GF-D8 (cell line): Measurements from ENCODE around the gene ANKUB1.
A peak's percentile ranks its signal among the peaks of the same experiment; 100 is the strongest.

ENCODE experiments used
- DNase-seq: peaks from one replicate; lab custom pipeline; 2025; lab: John Stamatoyannopoulos, UW

The ANKUB1 gene

GRCh38 chr3:149808209-149808829, 16.0 kb upstream of the ANKUB1 start:
- DNase-seq: peak; percentile 17

- no peak for DNase-seq
Measured at GRCh38 chr3:149806171-149806778, 13.9 kb upstream of the ANKUB1 start.

- DNase-seq: no peak
Measured at GRCh38 chr3:149801639-149802038, 9.3 kb upstream of the ANKUB1 start.

- no peak for DNase-seq
Measured at GRCh38 chr3:149801195-149801594, 8.8 kb upstream of the ANKUB1 start.

GRCh38 chr3:149800693-149801092, 8.3 kb upstream of the ANKUB1 start:
- no peak for DNase-seq

- DNase-seq: no peak
Measured at GRCh38 chr3:149796026-149796425, 3.7 kb upstream of the ANKUB1 start.

GRCh38 chr3:149790698-149791097, 1.7 kb downstream of the ANKUB1 start:
- DNase-seq: no peak

GRCh38 chr3:149790268-149790667, 2.1 kb downstream of the ANKUB1 start:
- DNase-seq: no peak

GRCh38 chr3:149784064-149784704, 8.2 kb downstream of the ANKUB1 start:
- no peak for DNase-seq

GRCh38 chr3:149783576-149783975, 8.8 kb downstream of the ANKUB1 start:
- DNase-seq: peak; percentile 30

GRCh38 chr3:149781741-149782140, 10.6 kb downstream of the ANKUB1 start:
- DNase-seq: no peak

GRCh38 chr3:149781211-149781610, 11.1 kb downstream of the ANKUB1 start:
- DNase-seq: no peak

GRCh38 chr3:149777414-149778214, 14.7 kb downstream of the ANKUB1 start:
- DNase-seq: no peak

- no peak for DNase-seq
Measured at GRCh38 chr3:149776170-149776569, 16.2 kb downstream of the ANKUB1 start.

GRCh38 chr3:149772861-149773260, 19.5 kb downstream of the ANKUB1 start:
- no peak for DNase-seq

- DNase-seq: no peak
Measured at GRCh38 chr3:149771652-149772271, 20.6 kb downstream of the ANKUB1 start.

- no peak for DNase-seq
Measured at GRCh38 chr3:149770246-149770645, 22.1 kb downstream of the ANKUB1 start.

- DNase-seq: no peak
Measured at GRCh38 chr3:149768704-149769103, 23.6 kb downstream of the ANKUB1 start.

- DNase-seq: no peak
Measured at GRCh38 chr3:149767720-149768119, 24.6 kb downstream of the ANKUB1 start.

GRCh38 chr3:149765762-149766334, 26.5 kb downstream of the ANKUB1 start:
- no peak for DNase-seq

GRCh38 chr3:149764302-149764701, 28.1 kb downstream of the ANKUB1 start:
- DNase-seq: no peak
